GM18907 (cell line): ENCODE results near the gene CRIP3.
"Not testable (repeated sequence)": the region's sequence is repeated elsewhere in the genome, so short reads cannot be mapped to it uniquely, and the experiment has no call there.

Experiments
- ATAC-seq: cut with Tn5 transposase; IDR thresholded peaks from one replicate; pipeline ENCODE4 v1.9.1; 2021; ENCODE audit warnings: mild to moderate bottlenecking, moderate library complexity; ENCODE audit not compliant: unreplicated experiment

CRIP3 gene

GRCh38 chr6:43307451-43308100 is 1.1 kb downstream of the CRIP3 start:
- no peak for ATAC-seq

GRCh38 chr6:43306086-43306485 is 2.5 kb downstream of the CRIP3 start:
- ATAC-seq: no peak

- ATAC-seq: no peak
Measured at GRCh38 chr6:43304882-43305281, 3.7 kb downstream of the CRIP3 start.

GRCh38 chr6:43304361-43304760 is 4.3 kb downstream of the CRIP3 start:
- ATAC-seq: no peak

- no peak for ATAC-seq
Measured at GRCh38 chr6:43303751-43304331, 4.8 kb downstream of the CRIP3 start.

- ATAC-seq: not testable (repeated sequence)
Measured at GRCh38 chr6:43303006-43303405, 5.6 kb downstream of the CRIP3 start.

- no peak for ATAC-seq
Measured at GRCh38 chr6:43302126-43302525, 6.5 kb downstream of the CRIP3 start.

GRCh38 chr6:43301081-43301870 is 7.3 kb downstream of the CRIP3 start:
- no peak for ATAC-seq

GRCh38 chr6:43299338-43300293 is 9.0 kb downstream of the CRIP3 start:
- ATAC-seq: no peak

- no peak for ATAC-seq
Measured at GRCh38 chr6:43298565-43299337, 9.9 kb downstream of the CRIP3 start.

- ATAC-seq: no peak
Measured at GRCh38 chr6:43297644-43298564, 10.7 kb downstream of the CRIP3 start, which contains the start of gene SLC22A7. SLC22A7 (plus strand) TSS chr6:43298260; CDS start chr6:43298359, 99 bp downstream.

- no peak for ATAC-seq
Measured at GRCh38 chr6:43296780-43297497, 11.7 kb downstream of the CRIP3 start.

- no peak for ATAC-seq
Measured at GRCh38 chr6:43295456-43295855, 13.2 kb downstream of the CRIP3 start.

- no peak for ATAC-seq
Measured at GRCh38 chr6:43294536-43294935, 14.1 kb downstream of the CRIP3 start.

GRCh38 chr6:43293698-43294097 is 14.9 kb downstream of the CRIP3 start:
- no peak for ATAC-seq

GRCh38 chr6:43292763-43293318 is 15.8 kb downstream of the CRIP3 start:
- ATAC-seq: no peak

- no peak for ATAC-seq
Measured at GRCh38 chr6:43292341-43292740, 16.3 kb downstream of the CRIP3 start.

GRCh38 chr6:43291708-43292107 is 16.9 kb downstream of the CRIP3 start:
- ATAC-seq: no peak
